Inflammatory macrophage (primary cell): Measurements from ENCODE around the gene NAXE.

ENCODE experiments used
- DNase-seq, 2 donors: peaks; one replicate each; pipeline ENCODE4 v3.0.0-alpha.2; 2020 to 2022
- total RNA-seq, 18 experiments: gene quantifications; one replicate each; lab custom pipeline; 2026; ENCODE audit warnings: mixed read lengths in 6 of 18, inconsistent platforms in 2 of 18; lab: John Stamatoyannopoulos, UW

Gene NAXE
- total RNA-seq = 16.0 to 51.5 (median 31.4) reads per million in 18 experiments

- DNase-seq = peak; percentile 71 to 81
Observed at GRCh38 chr1:156591432-156592157, at the start of gene NAXE. Gene NAXE (plus strand): TSS chr1:156591776. CDS start chr1:156591805, 29 bp downstream.

GRCh38 chr1:156543066-156543465, 48.5 kb upstream of the NAXE start:
- DNase-seq = no peak

- DNase-seq = peak; percentile 0 to 30
Observed at GRCh38 chr1:156544592-156545102, 46.9 kb upstream of the NAXE start.

GRCh38 chr1:156546267-156546666, 45.3 kb upstream of the NAXE start:
- peak in 1 of 2 donors; percentile 0 for DNase-seq

- DNase-seq = no peak
Observed at GRCh38 chr1:156547434-156547833, 44.1 kb upstream of the NAXE start.

- peak in 1 of 2 donors; percentile 0 for DNase-seq
Observed at GRCh38 chr1:156547982-156548381, 43.6 kb upstream of the NAXE start.

- peak in 1 of 2 donors; percentile 1 for DNase-seq
Observed at GRCh38 chr1:156549390-156549789, 42.2 kb upstream of the NAXE start.

GRCh38 chr1:156549831-156550230, 41.7 kb upstream of the NAXE start:
- peak in 1 of 2 donors; percentile 1 for DNase-seq

- DNase-seq = peak in 1 of 2 donors; percentile 1
Observed at GRCh38 chr1:156550346-156550745, 41.2 kb upstream of the NAXE start.

GRCh38 chr1:156551066-156551643, 40.4 kb upstream of the NAXE start:
- peak in 1 of 2 donors; percentile 2 for DNase-seq

- peak; percentile 55 to 65 for DNase-seq
Observed at GRCh38 chr1:156551869-156552268, 39.7 kb upstream of the NAXE start.

- peak in 1 of 2 donors; percentile 0 for DNase-seq
Observed at GRCh38 chr1:156552518-156552917, 39.1 kb upstream of the NAXE start.

GRCh38 chr1:156552937-156553336, 38.6 kb upstream of the NAXE start:
- DNase-seq = peak; percentile 88 to 93

- DNase-seq = no peak
Observed at GRCh38 chr1:156553860-156554485, 37.6 kb upstream of the NAXE start.

GRCh38 chr1:156554971-156555370, 36.6 kb upstream of the NAXE start:
- no peak for DNase-seq

- DNase-seq = peak in 1 of 2 donors; percentile 0
Observed at GRCh38 chr1:156555715-156556114, 35.9 kb upstream of the NAXE start.

- no peak for DNase-seq
Observed at GRCh38 chr1:156556354-156556753, 35.2 kb upstream of the NAXE start.

- peak in 1 of 2 donors; percentile 0 for DNase-seq
Observed at GRCh38 chr1:156559086-156559796, 32.3 kb upstream of the NAXE start.

- peak in 1 of 2 donors; percentile 0 for DNase-seq
Observed at GRCh38 chr1:156559797-156560385, 31.7 kb upstream of the NAXE start.

GRCh38 chr1:156560585-156561163, 30.9 kb upstream of the NAXE start:
- DNase-seq = peak; percentile 27 to 55

GRCh38 chr1:156565519-156565918, 26.1 kb upstream of the NAXE start:
- peak in 1 of 2 donors; percentile 1 for DNase-seq

- DNase-seq = peak in 1 of 2 donors; percentile 1
Observed at GRCh38 chr1:156566436-156566835, 25.1 kb upstream of the NAXE start.
